GM12801 (cell line): Measurements from ENCODE around the gene ARR3.

Source experiments
- TF ChIP-seq, protein P1 (sequence below): IDR thresholded peaks from one replicate; pipeline ENCODE4 v1.5.1; 2011; ENCODE audit warnings: control low read depth; ENCODE audit not compliant: insufficient read length; ENCODE audit errors: extremely low read depth

Gene ARR3

DNA sequence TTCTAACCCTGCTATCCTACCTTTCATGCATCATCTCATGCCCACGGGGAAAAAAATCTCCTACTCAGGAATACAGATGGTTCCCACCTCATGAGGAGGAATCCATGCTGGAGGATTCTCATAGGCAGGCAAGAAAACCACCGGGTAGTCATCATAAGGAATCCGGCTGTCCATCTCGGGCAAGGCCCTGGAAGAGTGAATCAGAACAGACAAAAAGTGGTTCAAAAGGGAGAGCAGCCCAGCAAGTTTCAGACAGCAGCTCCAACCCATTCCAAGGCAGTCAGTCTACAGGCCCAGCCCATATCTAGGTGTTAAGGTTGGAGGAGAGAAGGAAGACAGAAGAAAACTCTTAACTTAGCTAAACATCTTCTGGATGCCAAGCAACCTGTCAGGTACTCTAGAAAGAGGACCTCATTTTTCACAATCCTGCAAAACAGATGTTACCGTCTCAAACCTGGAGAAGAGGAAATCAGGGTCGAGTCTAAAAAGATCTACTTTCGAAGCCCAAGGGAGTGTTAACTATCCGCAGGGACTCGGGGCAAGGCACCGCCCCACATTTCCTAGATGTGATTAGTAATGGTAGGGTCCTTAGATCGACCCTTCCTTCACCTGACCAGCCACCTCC lies 21.1 kb downstream of the ARR3 start:
- TF ChIP-seq, protein P1, sequence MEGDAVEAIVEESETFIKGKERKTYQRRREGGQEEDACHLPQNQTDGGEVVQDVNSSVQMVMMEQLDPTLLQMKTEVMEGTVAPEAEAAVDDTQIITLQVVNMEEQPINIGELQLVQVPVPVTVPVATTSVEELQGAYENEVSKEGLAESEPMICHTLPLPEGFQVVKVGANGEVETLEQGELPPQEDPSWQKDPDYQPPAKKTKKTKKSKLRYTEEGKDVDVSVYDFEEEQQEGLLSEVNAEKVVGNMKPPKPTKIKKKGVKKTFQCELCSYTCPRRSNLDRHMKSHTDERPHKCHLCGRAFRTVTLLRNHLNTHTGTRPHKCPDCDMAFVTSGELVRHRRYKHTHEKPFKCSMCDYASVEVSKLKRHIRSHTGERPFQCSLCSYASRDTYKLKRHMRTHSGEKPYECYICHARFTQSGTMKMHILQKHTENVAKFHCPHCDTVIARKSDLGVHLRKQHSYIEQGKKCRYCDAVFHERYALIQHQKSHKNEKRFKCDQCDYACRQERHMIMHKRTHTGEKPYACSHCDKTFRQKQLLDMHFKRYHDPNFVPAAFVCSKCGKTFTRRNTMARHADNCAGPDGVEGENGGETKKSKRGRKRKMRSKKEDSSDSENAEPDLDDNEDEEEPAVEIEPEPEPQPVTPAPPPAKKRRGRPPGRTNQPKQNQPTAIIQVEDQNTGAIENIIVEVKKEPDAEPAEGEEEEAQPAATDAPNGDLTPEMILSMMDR, result no peak

DNA sequence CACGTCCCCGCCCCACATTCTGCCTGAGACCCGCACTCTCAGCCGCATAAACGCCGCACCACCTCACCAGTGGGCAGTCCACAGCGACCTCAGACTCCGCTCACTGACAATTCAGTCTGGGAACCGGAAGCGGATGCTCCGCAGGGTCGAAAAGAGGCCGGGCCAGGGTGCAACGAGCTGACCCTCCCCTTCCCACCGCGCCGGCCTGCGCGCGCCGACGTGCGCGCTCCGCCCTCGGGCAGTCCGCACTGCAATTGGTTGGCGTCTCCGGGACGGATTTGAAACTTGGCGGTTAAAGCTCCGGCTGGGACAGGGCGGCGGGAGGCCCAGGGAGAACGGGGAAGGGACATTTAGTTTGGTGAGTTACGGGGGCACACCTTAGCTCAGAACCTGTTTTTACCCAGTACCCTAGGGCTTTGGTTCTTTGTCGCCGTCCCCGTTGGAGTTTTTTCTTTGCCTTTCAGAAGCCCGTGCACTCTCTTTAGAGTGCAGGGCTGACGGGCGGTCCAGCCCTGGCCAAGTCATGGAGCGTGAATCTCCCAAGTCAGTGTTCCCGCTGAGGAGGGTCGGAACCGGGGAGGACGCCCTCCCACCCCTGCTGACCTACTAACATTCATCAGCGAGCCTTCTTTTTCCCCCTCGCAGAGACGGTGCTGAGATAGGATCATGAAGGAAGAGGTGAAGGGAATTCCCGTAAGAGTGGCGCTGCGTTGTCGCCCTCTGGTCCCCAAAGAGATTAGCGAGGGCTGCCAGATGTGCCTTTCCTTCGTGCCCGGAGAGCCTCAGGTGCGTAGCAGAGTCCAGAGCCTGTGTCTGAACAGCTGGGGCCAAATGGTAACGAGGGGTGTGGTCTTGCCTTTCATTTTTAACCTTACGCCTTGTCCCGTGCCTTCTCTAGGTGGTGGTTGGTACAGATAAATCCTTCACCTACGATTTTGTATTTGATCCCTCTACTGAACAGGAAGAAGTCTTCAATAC lies 21.9 kb downstream of the ARR3 start, which contains the start of the genes KIF4A and PDZD11:
Gene KIF4A, plus strand, starts transcription at position 312 of the 978 bp plus-strand sequence. Its CDS starts 355 bp downstream, at position 667.
Gene PDZD11, minus strand, starts transcription at position 135 of the 978 bp plus-strand sequence. CDS start 586 bp downstream, outside the sequence.
- TF ChIP-seq, protein P1, result no peak

DNA sequence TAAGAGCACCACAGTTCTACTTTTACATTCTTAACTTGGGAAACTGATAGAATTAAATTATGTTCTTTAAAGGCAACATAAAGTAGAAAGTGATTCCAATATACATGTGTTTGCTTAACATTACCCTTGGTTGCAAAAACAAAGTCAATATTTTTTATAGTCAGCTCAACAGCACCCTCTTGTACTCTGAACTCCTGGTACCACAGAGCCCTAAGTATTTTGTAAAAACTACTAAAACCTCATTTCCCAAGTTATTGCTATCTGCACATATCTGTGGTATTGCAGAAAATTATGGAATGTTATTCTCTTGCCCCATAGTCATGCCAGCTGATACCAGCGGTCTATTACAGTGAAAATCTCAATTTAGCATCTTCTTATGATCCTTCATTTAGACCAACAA lies 24.7 kb downstream of the ARR3 start:
- TF ChIP-seq, protein P1, result no peak

DNA sequence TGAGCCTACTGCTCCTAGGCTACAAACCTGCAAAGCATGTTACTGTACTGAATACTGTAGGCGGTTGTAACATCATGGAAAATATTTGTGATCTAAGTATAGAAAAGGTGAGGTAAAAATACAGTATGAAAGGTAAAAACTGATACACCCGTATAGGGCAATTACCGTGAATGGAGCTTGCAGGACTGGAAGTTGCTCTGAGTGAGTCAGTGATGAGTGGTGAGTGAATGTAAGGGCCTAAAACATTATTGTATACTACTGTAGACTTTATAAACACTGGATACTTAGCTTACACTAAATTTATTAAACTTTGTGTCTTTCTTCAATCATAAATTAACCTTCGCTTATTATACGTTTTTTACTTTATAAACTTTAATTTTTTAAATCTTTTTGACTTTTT lies 25.5 kb downstream of the ARR3 start:
- TF ChIP-seq, protein P1, result no peak

DNA sequence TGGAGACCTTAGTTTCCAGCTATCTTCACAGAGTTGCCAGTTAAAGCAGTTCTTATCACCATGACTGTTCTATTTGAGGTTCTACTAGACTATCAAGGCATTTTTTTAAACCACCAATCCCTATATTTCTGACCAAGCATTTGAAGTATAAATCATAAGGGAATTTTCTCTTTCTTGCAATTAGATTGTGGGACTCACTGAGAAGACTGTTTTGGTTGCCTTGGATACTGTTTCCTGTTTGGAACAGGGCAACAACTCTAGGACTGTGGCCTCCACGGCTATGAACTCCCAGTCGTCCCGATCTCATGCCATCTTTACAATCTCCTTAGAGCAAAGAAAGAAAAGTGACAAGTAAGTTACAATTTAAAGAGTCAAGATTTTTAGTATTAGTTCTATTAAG lies 33.6 kb downstream of the ARR3 start:
- TF ChIP-seq, protein P1, result no peak

DNA sequence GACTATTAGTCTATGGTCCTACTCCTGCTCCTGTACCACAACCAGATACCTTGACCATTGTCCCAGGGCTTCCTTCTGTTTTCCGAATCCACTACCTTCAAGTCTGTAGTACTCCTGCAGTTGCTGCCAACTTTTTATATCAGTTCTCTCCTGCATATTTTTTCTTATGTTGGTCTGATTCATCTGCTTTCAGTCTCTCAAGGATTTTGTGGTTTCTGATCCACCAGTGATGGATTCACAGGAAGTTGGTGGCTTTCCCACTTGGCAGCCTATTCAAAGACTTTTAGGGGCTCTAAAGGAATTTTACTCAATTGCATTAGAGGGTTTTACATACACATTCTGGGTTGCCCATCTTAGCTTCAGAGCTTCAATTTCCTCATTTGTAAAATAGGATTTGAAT lies 45.4 kb downstream of the ARR3 start:
- TF ChIP-seq, protein P1, result no peak

DNA sequence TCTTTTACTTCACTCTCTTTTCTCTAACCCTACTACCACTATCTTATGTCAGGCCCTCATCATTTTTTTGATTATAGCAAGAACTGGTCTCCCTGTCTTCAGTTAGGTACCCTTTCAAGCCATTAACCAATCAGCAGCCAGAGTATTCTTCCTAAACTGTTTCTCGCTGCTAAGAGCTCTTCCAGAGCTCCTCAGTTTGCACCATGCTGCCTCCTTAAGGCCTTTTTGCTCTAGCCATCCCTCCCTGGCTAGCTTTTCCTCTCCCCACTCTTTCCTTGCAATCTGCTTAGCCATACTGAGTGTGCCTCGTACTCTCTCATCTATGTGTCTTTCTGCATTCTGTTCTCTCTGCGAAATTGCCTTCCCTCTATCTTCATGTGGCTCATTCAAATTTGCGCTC lies 54.6 kb downstream of the ARR3 start:
- TF ChIP-seq, protein P1, result no peak
